Measurements from ENCODE around the gene FAIM2.

The FAIM2 gene

GRCh38 chr12:49903700-49904423, at the start of gene FAIM2:
Gene FAIM2, minus strand, starts transcription at chr12:49903900. Its CDS starts 108 bp downstream, at chr12:49903792.
- no peak for DNase-seq (ENCODE audit: low read depth)

GRCh38 chr12:49953151-49953550, 49.5 kb upstream of the FAIM2 start:
- no peak for DNase-seq (ENCODE audit: low read depth)

DNA sequence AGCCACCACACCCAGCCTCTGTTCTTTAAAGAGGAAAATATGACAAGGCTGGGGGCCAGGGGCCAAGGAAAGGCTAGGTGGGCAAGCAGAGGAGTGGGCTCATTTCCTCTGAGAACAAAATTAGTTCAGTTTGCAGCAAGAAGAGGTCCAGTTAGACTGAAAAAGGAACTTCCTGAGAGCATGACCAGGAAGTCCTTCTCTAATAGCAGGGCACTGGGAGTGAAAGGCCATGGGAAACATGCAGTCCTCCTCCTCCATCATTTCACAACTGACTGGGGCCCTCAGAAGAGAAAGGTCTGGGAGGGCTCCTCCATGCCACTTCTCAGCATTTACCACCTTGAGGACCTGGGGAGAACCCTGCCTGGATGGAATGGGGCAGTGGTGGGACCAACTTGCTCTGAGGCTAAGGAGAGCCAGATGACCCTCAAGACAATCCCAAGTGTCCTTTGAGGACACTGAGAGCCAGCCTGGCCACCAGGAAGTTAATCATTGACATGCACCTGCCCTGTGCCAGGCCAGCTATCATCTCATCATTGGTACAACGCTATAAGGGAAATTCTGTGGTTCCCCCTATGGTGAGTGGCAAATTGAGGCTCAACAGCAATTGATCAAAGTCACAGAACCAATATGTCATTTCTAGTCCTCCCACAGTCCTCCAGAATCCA, 48.8 kb upstream of the FAIM2 start:
- DNase-seq (ENCODE audit: low read depth) = no peak

- no peak for DNase-seq (ENCODE audit: low read depth)
These were observed 47.9 kb upstream of the FAIM2 start for GRCh38 chr12:49951411-49952240.

DNA sequence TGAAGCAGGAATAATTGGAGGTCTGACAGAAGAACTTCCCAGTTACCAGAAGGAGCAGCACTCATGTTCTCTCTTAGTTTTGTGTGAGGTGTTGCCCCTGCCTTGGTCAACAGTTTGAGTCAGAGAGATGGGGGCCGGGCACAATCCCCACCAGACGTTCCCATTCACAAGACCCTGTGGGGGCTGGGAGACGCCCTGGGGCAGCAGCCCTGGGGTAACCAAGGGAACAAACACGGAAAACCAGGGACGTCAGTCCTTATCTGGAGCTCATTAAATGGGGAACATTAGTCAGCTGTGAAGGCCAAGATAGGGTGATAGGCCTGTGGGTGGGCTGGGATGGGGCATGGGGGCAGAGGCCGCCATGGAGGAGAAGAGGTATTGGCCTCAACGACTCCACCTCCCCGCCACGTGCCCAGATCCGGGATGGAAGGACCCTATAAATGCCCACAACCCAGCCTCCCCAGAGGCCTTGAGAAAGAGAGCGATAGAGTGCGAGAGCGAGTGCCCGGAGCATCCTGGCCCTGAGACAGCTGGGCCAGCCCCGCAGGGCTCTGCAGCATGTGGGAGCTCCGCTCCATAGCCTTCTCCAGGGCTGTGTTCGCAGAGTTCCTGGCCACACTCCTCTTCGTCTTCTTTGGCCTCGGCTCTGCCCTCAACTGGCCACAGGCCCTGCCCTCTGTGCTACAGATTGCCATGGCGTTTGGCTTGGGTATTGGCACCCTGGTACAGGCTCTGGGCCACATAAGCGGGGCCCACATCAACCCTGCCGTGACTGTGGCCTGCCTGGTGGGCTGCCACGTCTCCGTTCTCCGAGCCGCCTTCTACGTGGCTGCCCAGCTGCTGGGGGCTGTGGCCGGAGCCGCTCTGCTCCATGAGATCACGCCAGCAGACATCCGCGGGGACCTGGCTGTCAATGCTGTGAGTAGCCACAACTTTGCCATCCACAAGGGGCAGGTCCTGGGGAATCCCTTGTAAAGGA, 46.9 kb upstream of the FAIM2 start, which contains the start of gene AQP2:
TSS of gene AQP2 (plus strand) at position 465 of the 979 bp plus-strand sequence. CDS start at position 559, 94 bp downstream.
- no peak for DNase-seq (ENCODE audit: low read depth)

GRCh38 chr12:49949866-49950265, 46.2 kb upstream of the FAIM2 start:
- DNase-seq (ENCODE audit: low read depth) = no peak

DNA sequence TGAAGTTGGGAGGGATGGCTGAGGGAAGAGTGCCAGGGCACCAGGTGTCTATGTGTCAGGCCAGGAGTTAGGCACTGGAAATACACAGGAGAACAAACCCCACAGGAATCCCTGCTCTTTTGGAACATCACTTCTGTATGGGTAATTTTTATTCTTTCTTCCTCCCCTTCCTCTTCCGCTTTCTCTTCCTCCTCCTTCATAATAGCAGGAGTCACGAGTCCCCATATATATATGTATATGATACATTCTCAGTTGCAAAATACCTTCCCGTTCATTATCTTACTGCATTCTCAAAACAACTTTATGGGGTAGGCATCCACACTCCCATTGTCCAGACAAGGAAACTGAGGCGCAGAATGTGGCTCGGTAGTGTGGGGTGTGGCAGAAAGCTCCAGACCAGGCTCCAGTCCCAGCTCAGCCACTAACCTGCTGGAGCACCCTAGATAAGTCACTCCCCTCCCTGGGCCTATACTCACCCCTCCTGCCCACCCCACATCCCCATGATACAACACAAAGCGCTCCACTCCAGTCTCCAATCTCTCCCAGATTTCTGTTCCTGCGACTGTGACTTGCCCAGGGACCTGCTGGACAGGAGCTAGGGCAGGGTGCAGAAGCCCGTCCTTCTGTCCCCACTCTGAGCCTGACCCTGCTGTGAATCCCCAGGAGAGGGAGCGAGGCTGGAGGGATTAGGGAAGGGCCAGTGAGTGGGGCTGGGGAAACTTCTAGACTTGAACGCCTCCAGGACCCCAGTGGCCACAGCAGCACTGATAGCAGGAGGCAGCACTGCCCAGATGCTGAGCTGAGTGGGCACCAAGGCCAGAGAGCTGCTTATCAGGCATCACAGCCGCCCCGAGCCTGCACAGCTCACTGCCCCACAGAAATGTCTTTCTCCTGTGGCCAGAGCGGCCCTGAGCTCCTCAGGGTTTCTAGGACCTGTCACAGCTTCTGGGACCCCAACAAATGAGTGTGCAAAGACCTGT, 45.5 kb upstream of the FAIM2 start:
- no peak for DNase-seq (ENCODE audit: low read depth)

DNA sequence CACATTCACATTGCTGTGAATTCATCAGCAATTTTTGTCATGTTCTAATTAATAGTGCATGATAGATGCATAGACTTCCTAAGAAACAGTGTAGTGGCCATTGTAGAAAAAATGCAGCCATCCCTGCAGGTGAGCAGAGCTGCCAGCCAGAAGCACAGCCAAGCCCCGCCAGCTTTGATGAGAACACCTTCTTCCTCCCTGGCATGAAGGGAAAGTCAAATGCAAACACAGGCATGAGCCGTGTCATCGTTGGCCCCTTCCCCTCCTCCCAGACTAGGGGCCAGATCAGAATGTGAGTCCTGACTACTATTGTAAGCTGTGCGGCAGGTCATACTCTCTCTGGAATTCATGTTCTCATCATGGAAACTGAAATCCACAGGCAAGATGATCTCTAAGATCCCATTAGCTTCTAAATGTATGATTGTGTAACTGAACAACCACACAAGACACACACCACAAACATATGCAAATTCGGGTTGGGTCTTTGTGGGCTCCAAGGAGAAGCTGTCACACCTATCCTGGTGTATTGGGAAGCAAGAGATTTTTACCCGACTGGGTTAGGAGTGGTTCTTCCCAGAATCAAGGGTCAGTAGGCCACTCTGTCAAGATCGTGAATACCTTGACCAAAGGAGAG, 44.0 kb upstream of the FAIM2 start:
- DNase-seq (ENCODE audit: low read depth) = no peak

GRCh38 chr12:49946497-49946896, 42.8 kb upstream of the FAIM2 start:
- DNase-seq (ENCODE audit: low read depth) = no peak

GRCh38 chr12:49946086-49946485, 42.4 kb upstream of the FAIM2 start:
- no peak for DNase-seq (ENCODE audit: low read depth)

GRCh38 chr12:49945394-49946080, 41.8 kb upstream of the FAIM2 start:
- DNase-seq (ENCODE audit: low read depth) = peak; percentile 76

DNA sequence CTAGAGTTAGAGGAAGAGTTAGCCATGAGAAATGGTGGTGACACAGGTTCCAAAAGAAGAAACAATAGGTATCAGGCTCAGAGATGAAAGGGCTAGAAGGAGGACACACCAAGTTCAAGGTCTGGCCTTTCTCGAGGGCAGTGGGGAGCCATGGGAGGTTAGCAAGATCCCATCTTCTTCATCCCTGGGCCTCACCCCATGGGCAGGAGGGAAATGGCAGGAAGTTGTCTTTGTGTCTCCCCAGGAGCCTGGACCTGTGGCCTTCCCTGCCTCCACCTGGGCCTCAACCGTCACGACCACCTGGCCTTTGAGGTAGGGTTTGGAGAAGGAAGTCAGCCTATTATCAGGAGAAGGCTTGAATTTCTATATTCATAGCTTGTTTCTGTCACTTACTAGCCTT, 41.0 kb upstream of the FAIM2 start:
- no peak for DNase-seq (ENCODE audit: low read depth)

DNA sequence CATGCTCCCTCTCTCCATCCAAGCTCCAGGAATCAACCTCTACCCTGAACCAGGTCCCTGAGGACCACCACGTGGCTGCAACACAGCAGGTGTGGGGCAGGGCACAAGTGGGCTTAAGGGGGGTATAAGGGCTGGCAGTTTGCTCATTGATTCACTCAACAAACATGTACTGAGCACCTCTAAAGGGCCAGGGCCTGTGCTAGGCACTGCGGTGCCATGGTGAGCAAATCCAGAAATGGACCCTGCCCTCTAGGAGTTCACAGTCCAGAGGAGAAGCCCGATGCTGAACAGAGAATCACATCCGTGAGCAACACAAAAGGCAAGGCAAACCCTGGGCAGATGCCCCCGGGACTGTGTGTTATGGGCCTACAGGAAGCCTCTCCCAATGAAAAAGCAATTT, 40.3 kb upstream of the FAIM2 start:
- DNase-seq (ENCODE audit: low read depth) = no peak

- no peak for DNase-seq (ENCODE audit: low read depth)
These were observed 39.9 kb upstream of the FAIM2 start for GRCh38 chr12:49943625-49943960.

GRCh38 chr12:49942921-49943624, 39.4 kb upstream of the FAIM2 start:
- no peak for DNase-seq (ENCODE audit: low read depth)

DNA sequence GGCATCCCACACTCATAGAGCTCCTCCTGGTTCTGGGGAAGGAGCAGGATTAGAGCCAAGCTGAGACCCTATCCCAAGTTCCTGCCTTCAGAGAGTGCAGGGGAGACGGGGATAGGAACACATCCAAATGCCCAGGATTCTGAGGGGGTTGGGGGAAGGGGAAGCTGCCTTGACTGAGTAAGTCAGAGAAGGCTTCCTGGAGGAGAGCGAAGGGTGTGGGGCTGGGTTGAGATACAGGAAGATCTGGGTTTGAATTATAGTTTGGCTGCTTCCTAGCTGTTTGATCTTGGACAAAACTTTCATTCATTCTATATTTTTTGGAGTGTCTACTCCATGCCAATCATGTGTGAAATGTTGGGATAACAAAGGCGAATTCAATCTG, 38.8 kb upstream of the FAIM2 start:
- DNase-seq (ENCODE audit: low read depth) = no peak

- no peak for DNase-seq (ENCODE audit: low read depth)
These were observed 38.1 kb upstream of the FAIM2 start for GRCh38 chr12:49941556-49942511.

DNA sequence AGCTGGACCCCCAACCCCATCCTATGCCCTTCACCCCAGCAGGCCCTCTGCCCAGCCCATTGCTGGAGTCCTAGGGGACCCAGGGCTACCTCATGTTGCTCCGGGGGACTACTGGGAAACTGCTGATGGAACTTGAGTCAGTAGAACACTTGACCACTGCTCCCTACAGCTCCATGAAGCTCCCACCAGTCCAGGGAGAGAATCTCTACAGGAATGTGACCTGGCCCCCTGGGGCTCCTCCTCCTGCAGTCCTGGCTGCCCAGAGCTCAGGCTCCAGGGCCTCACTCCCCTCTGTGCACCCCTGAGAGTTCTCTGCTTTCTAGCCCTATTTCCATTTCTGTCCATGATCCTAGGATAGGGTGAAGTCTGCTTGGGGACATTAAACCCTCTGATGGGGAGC, 36.0 kb upstream of the FAIM2 start:
- DNase-seq (ENCODE audit: low read depth) = no peak
